Heart left ventricle (tissue), 13 donors: Measurements from ENCODE around the gene ZCRB1.

Experiments
- POLR2A ChIP-seq, 2 donors: fragments of 450-650 bp; IDR thresholded peaks; one replicate each; pipeline ENCODE4 v1.6.1; 2017; ENCODE audit warnings: antibody characterized with exemption in 2 of 2, mild to moderate bottlenecking in 2 of 2, moderate library complexity in 2 of 2
- TF ChIP-seq, protein P1 (sequence below), 12 donors: fragments of 200-600 bp; sonication (generic) in 4 of 12; IDR thresholded peaks; one replicate each; pipeline versions ENCODE4 v1.5.0 to v1.8.0; 2018 to 2022; ENCODE audit warnings: antibody characterized with exemption in 12 of 12, mild to moderate bottlenecking in 5 of 12
- donor health status: ischemic (EF 13 %, LVEDD 7.1; RV severe dilation, severe dysfunction).
- donor health status: DM: no; HTN: yes; CAD: no.
- donor health status: DM: no; HTN: no; CAD: no.
- donor health status: ischemic (EF 25% LVEDD 6.9; RV normal size, moderate dysfunction).
- donor health status: ischemic (EF 25% LVEDD 5.7; RV mildly dilated, moderate dysfunction).
- donor health status: ischemic (EF 35%, LVEDD 5.7; RV mildly dilated, moderate dysfunction).
- donor health status: nonischemic (EF 11% LVEDD 7.7; RV severe dilation, severe dysfunction).
- donor health status: DM: yes; HTN: yes; CAD: no.
- donor health status: PGD.
- donor health status: ischemic (EF 29% LVEDD 5.4; RV normal size, mild dysfunction).
- donor health status: nonischemic (EF 23%, LVEDD 6.1; RV moderate dilation, normal function).

DNA sequence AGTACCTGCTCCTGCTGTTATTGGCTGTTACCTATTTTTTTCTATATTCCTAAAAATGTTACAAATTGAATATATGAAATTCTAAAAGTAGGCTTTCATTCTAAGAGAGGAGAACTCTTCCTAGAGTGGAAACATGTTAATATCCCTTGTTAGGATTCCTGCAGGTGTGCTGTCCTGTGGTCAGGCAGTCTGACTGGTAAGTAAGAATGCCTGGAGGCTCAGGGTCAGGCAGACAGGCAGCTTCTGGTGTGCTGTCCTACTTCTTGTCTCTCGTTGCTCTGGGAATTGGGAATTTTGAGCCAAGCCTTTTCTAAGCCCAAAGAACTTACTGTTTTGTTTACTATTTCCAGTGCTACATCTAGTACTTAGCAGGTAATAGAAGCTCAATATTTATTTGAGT is 10.4 kb upstream of the ZCRB1 start:
- TF ChIP-seq, protein P1, sequence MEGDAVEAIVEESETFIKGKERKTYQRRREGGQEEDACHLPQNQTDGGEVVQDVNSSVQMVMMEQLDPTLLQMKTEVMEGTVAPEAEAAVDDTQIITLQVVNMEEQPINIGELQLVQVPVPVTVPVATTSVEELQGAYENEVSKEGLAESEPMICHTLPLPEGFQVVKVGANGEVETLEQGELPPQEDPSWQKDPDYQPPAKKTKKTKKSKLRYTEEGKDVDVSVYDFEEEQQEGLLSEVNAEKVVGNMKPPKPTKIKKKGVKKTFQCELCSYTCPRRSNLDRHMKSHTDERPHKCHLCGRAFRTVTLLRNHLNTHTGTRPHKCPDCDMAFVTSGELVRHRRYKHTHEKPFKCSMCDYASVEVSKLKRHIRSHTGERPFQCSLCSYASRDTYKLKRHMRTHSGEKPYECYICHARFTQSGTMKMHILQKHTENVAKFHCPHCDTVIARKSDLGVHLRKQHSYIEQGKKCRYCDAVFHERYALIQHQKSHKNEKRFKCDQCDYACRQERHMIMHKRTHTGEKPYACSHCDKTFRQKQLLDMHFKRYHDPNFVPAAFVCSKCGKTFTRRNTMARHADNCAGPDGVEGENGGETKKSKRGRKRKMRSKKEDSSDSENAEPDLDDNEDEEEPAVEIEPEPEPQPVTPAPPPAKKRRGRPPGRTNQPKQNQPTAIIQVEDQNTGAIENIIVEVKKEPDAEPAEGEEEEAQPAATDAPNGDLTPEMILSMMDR (IDR thresholded peaks at IDR 0.05) = no peak
- no peak for TF ChIP-seq POLR2A (IDR thresholded peaks at IDR 0.05)
